Mesenteric fat pad (tissue), 1 donor: ENCODE measurements around the gene NDUFS2. TPM values are rescaled to one million over a fixed set of nuclear protein-coding genes. Genes with fewer than 3 reads are reported as not detected.
"Not testable (repeated sequence)": the region's sequence is repeated elsewhere in the genome, so short reads cannot be mapped to it uniquely, and the experiment has no call there.

Experiments used
- DNase-seq: peaks from one replicate; pipeline ENCODE4 v3.0.0-alpha.2; 2020; ENCODE audit warnings: low spot score
- total RNA-seq: library from RNA; stranded (reverse); fragmentation: NEBNext Ultra II Directional; extraction: Animal tissue kit (Norgen Biotek cat#: 25700); gene quantifications from one replicate; pipeline ENCODE4 v1.2.1, GENCODE V29; 2021
- donor health status: DM: yes; HTN: yes; CAD: no.

Gene NDUFS2
- total RNA-seq, 1 donor from 2014 or later = 96.1 TPM

- DNase-seq = no peak
Observed at GRCh38 chr1:161218301-161219077, 16.3 kb downstream of the NDUFS2 start.

GRCh38 chr1:161219078-161219892 is 17.1 kb downstream of the NDUFS2 start:
- DNase-seq = no peak

- DNase-seq = no peak
Observed at GRCh38 chr1:161220002-161220401, 17.8 kb downstream of the NDUFS2 start.

DNA sequence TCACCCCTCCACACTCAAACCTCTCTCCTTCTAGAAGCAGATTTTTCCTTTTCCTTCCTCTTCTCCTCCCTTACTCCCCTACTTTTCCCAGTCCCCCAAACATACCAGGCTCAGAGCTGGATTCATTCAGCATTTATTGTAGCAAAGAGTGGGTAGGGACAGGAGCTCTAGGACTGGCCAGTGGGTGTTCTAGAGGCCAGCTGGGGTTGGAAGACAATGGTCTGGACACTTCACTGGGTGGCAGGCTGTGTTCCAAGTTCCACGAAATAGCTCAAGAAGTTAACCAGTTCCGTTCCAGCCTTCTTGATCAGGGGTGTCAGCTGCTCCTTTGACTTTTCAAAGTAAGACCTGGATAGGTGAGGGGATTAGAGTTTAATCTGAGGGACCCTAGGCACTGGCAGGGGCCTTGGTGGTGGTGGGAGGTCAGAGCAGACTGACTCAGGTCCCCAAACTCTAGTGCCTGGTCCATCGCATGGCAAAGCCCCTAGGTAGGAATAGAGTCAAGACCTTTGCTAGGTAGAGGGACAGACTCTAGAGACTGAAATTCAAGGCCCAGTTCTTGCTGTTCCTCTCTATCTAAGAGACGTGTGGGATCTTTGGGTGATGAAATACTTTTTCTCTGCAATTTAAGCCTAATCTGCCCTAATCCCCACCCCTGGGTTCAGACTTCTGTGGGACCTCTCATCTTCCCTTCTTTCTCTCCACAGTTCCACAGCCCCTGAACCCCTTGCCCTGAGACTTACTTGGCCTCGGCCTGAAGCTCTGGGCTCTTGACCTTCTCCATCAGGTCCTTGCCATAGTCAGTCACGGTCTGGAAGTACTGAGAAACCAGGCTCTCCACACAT is 20.2 kb downstream of the NDUFS2 start:
- no peak for DNase-seq

GRCh38 chr1:161223805-161224694 is 21.9 kb downstream of the NDUFS2 start:
- no peak for DNase-seq

DNA sequence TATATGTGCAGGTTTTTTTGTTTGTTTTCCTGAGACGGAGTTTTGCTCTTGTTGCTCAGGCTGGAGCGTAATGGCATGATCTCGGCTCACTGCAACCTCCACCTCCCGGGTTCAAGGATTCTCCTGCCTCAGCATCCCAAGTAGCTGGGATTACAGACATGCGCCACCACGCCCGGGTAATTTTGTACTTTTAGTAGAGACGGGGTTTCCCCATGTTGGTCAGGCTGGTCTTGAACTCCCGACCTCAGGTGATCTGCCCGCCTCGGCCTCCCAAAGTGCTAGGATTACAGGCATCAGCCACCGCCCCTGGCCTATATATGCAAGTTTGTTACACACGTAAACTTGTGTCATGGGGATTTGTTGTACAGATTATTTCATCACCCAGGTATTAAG is 22.5 kb downstream of the NDUFS2 start:
- DNase-seq = not testable (repeated sequence)

- no peak for DNase-seq
Observed at GRCh38 chr1:161225178-161225533, 23.0 kb downstream of the NDUFS2 start.

GRCh38 chr1:161225534-161226319 is 23.6 kb downstream of the NDUFS2 start, which contains the start of gene TOMM40L:
Gene TOMM40L, plus strand, starts transcription at chr1:161226060. Its CDS starts 430 bp downstream, at chr1:161226490.
- DNase-seq = peak; percentile 92

DNA sequence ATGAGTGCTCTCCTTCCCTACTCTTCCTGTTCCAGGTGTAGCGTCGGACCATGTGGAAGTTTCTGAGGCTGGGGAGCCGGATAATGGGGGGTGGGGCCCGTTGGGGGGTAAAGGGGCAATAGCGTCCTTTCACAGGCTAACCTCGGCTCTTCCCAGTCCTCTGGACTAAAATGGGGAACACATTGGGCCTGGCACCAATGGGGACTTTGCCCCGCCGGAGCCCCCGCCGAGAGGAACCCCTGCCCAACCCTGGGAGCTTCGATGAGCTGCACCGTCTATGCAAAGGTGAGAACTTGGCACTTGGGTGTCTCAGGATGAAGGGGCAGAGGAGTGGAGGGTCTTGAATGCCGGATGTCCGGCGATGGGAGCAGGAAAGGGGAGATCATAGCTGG is 24.1 kb downstream of the NDUFS2 start:
- DNase-seq = no peak

DNA sequence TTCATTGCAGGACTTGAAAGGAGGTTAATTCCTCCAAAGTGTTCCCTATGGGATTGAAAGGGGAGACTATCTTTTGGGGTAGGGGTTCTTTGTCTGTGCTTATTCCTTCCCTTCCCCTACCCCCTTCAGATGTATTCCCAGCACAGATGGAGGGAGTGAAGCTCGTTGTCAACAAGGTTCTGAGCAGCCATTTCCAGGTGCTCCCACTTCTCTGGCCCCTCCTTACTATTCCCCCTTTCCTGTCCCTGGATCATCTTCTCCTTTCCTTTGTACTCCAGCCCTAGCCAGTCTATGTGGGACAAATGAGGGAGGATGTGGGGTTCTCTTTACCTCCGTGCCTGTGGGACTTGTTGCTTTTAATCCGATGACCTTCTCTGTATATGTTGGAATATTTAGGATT is 24.6 kb downstream of the NDUFS2 start:
- no peak for DNase-seq

DNA sequence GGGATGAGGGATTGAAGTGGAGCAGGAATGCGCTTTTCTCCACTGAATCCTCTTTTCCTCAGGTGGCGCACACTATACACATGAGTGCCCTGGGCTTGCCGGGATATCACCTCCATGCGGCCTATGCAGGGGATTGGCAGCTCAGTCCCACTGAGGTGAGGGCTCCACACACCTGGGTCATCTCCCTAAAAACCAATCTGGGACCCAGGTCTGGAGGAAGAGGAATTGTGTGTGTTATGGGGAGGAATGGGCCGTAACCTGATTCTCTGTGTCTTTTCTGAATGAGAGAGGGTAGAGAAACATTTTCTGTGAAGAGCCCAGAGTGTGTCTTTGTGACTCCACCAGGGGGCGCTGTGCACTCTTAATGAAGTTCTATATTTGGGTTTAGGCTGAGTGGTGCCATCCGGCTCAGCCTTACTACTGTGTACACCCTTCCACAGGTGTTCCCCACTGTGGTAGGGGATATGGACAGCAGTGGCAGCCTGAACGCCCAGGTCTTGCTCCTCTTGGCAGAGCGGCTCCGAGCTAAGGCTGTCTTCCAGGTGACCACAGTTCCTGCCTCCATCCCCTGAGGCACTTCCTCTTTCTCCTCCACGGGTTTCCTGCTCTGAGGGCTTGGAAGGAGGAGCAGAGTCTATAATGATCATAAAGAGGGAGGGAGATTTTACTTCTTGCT is 25.2 kb downstream of the NDUFS2 start:
- peak; percentile 92 for DNase-seq

DNA sequence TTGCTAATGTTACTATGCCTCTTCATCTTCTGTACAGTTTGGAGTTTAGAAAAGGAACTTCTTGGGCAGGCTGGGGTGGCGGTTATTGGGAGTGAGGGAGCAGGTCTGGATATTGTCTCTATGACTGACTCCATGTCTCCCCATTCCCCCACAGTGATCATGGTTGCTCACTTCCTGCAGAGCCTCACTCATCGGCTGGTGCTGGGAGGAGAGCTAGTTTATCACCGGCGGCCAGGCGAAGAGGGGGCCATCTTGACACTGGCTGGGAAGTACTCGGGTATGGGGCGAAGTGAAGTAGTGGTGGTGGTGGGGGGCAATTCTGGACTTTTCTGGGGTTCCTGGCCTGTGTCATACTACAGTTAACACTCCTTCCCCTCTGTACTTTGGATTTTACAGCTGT is 25.9 kb downstream of the NDUFS2 start:
- no peak for DNase-seq

GRCh38 chr1:161229896-161230295 is 27.7 kb downstream of the NDUFS2 start:
- no peak for DNase-seq

GRCh38 chr1:161230762-161231161 is 28.6 kb downstream of the NDUFS2 start:
- DNase-seq = no peak

- no peak for DNase-seq
Observed at GRCh38 chr1:161233102-161233501, 30.9 kb downstream of the NDUFS2 start.

GRCh38 chr1:161235957-161236775 is 34.0 kb downstream of the NDUFS2 start:
- DNase-seq = no peak

GRCh38 chr1:161238039-161238473 is 35.9 kb downstream of the NDUFS2 start, which contains the start of gene NR1I3:
Gene NR1I3, minus strand, starts transcription at chr1:161238203. Its CDS starts 1,638 bp downstream, at chr1:161236565.
- no peak for DNase-seq

DNA sequence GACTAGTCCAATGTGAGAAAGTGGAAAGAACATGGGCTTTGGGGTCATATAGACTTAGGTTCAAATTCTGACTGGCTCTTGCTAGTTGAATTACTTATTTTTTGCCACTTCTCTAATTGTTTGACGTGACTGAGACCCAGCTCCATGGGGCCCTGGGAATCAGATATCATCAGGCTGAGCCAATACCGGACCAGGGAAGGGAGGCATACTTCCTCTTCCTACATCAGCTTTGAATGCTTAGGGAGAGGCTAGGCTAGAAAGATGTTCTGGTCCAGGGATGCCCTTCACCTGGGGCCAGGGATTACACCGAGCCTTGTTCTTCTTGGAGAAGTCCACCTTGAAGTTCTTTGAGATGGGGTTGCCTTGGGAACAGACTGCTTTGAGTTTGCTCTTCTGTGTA is 39.5 kb downstream of the NDUFS2 start:
- DNase-seq = no peak
